Measurements from ENCODE around the gene BGN.

DNA sequence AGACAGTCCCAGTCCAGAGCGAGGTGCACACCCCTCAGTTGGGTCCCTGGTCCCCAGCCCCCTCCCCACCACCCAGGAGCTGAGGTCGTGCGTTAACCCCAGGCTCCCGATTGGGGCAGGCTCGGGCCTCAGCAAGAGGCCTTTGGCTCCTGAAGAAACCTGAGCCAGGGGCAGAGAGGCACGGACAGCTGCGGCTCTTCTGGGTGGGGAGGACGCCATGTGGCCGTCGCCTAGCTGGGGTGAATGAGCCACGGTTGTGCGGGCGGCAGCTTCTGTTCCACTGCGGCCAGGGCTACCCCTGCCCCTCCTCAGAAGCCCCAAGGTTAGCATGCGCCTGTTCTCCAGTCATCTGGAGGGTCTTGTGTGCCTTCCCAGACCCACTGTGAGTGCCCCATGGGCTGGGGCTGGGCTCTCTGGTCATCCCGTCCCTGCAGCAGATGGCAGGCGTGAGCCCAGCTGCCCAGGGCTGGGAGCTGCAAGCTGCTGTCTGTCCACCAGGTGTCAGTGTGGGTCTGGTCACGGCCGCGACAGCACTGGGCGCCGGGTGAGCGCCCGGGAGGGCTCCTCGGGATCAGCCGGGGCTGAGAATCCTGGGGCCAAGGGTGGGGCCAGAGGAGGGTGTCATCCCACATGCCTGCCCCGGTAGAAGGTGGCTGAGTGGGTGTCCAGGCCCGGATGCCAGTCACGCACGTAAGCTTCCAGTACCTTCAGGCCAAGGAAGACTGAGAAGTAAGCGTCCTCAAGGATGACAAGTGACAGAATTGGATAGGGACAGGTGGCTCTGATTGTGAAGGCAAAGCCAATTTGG is 44.6 kb downstream of the BGN start:
- TF ChIP-seq GLIS3 (CRISPR knock-in tag; IDR thresholded peaks at IDR 0.05) (no peak), CSDC2 (CRISPR knock-in tag; IDR thresholded peaks at IDR 0.05) (no peak), TCF4 (CRISPR knock-in tag; IDR thresholded peaks at IDR 0.05; ENCODE audit: borderline replicate concordance) (no peak), SNAI2 (CRISPR knock-in tag; IDR thresholded peaks at IDR 0.05) (no peak), CSRNP3 (CRISPR knock-in tag; IDR thresholded peaks at IDR 0.05) (no peak)
- TF ChIP-seq, protein P1, sequence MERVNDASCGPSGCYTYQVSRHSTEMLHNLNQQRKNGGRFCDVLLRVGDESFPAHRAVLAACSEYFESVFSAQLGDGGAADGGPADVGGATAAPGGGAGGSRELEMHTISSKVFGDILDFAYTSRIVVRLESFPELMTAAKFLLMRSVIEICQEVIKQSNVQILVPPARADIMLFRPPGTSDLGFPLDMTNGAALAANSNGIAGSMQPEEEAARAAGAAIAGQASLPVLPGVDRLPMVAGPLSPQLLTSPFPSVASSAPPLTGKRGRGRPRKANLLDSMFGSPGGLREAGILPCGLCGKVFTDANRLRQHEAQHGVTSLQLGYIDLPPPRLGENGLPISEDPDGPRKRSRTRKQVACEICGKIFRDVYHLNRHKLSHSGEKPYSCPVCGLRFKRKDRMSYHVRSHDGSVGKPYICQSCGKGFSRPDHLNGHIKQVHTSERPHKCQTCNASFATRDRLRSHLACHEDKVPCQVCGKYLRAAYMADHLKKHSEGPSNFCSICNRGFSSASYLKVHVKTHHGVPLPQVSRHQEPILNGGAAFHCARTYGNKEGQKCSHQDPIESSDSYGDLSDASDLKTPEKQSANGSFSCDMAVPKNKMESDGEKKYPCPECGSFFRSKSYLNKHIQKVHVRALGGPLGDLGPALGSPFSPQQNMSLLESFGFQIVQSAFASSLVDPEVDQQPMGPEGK (CRISPR knock-in tag; IDR thresholded peaks at IDR 0.05; ENCODE audit: borderline replicate concordance): no peak

Data from SK-N-SH treated with all-trans-retinoic acid at 6 μM for 48 hours (cell line).